ENCODE data around the gene DAGLA. TPM values are rescaled to one million over a fixed set of nuclear protein-coding genes. Genes with fewer than 3 reads are reported as not detected.

Gene DAGLA
- total RNA-seq, 3 donors from 2014 or later (not counting 1 experiment from before 2014, with no cell fraction given), result 0.18 to 0.48 (median 0.38) TPM

DNA sequence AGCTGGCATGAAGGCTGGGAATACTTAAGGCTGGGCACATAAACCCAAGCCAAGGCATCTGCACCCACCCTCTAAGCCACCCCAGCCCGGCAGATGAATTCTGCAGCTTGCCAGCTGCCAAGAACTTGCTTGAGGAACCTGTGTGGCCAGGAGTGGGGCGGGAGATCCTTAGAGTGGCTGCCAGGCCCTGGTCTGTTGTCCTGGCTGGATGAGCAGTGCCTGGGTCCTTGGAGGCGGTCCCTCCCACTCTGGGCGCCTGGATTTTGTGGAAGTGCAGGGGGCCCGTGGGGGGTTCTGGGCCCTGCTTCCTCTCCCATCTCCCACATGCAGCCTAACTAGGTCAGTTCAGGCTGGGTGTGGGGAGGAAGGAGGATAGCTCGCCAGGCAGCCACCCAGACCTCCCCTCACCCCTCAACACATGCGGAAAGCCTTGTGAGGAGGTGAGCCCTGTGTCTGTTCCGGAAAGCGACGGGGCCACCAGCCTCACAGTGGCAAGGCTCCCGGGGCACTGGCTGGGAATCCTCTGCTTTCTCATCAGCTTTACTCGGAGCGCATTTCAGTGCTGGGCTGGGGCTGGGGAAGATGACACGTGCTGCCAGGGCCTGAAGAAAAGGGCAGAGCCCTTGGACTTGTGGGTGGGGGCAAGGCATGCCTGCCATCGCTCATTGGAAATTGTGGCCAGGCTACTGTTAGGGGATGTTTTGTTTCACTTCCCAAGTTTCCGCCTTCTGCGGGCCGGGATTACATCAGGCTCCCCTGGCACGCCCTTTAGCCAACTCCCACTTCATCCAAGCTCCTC lies 8.4 kb downstream of the DAGLA start:
- intact Hi-C loops (cut with micrococcal nuclease), result no loop called here
- 86% methylated on average over 15 of the region's 19 CpGs for WGBS (ENCODE audit: insufficient coverage)
- H3K27ac Mint-ChIP-seq, result no peak overlapping the region
- H3K9me3 ChIP-seq (ENCODE audit: control insufficient read depth, insufficient read depth, low read length), result no peaks in the 10 kb centered on the region
- no peaks in the 10 kb centered on the region for H3K36me3 ChIP-seq (ENCODE audit: control insufficient read depth, insufficient read depth, low read length)
- H3K27me3 ChIP-seq (ENCODE audit: control insufficient read depth, insufficient read depth, low read length), result peaks cover 14% of the 10 kb centered on the region
- H3K4me3 ChIP-seq (ENCODE audit: low read length), result no peak overlapping the region
- H3K36me3 Mint-ChIP-seq, result no peaks in the 10 kb centered on the region
- no peak for ATAC-seq
- H3K4me3 Mint-ChIP-seq, result no peak overlapping the region
- peaks cover 4 to 26% of the 10 kb centered on the region in 2 donors for H3K27me3 Mint-ChIP-seq (ENCODE audit: low read depth in 2 of 2)
- no peaks in the 10 kb centered on the region for H3K4me1 Mint-ChIP-seq
- DNase-seq, result no peak
- H3K27ac ChIP-seq (ENCODE audit: low read length), result no peak overlapping the region
- TF ChIP-seq, protein P1, sequence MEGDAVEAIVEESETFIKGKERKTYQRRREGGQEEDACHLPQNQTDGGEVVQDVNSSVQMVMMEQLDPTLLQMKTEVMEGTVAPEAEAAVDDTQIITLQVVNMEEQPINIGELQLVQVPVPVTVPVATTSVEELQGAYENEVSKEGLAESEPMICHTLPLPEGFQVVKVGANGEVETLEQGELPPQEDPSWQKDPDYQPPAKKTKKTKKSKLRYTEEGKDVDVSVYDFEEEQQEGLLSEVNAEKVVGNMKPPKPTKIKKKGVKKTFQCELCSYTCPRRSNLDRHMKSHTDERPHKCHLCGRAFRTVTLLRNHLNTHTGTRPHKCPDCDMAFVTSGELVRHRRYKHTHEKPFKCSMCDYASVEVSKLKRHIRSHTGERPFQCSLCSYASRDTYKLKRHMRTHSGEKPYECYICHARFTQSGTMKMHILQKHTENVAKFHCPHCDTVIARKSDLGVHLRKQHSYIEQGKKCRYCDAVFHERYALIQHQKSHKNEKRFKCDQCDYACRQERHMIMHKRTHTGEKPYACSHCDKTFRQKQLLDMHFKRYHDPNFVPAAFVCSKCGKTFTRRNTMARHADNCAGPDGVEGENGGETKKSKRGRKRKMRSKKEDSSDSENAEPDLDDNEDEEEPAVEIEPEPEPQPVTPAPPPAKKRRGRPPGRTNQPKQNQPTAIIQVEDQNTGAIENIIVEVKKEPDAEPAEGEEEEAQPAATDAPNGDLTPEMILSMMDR (IDR thresholded peaks at IDR 0.05), result no peak
- no peaks in the 10 kb centered on the region for H3K9me3 Mint-ChIP-seq
- peaks cover 29% of the 10 kb centered on the region for H3K4me1 ChIP-seq (ENCODE audit: control insufficient read depth, insufficient read depth, low read length)

DNA sequence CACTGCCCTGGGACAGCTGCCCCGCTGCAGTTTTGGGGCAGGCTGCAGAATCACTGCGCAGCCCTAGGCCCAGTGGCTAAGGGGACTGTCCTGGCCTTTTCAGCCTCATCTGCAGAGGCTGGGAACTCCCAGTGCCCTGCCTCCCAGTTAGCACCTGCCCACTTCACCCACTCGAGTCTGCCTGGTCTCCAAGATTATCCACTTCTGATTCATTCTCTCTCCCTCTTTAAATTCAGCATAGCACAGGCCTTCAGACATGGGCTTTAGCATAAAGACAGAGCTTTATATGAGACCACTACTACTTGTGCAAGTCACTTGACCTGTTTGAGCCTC lies 8.9 kb downstream of the DAGLA start:
- H3K27me3 Mint-ChIP-seq (ENCODE audit: low read depth in 2 of 2), result peaks cover 4 to 26% of the 10 kb centered on the region in 2 donors
- no peaks in the 10 kb centered on the region for H3K36me3 Mint-ChIP-seq
- peaks cover 24% of the 10 kb centered on the region for H3K4me1 ChIP-seq (ENCODE audit: control insufficient read depth, insufficient read depth, low read length)
- no peak overlapping the region for H3K4me3 ChIP-seq (ENCODE audit: low read length)
- H3K9me3 Mint-ChIP-seq, result no peaks in the 10 kb centered on the region
- TF ChIP-seq, protein P1 (IDR thresholded peaks at IDR 0.05), result no peak
- H3K9me3 ChIP-seq (ENCODE audit: control insufficient read depth, insufficient read depth, low read length), result no peaks in the 10 kb centered on the region
- H3K27me3 ChIP-seq (ENCODE audit: control insufficient read depth, insufficient read depth, low read length), result peaks cover 14% of the 10 kb centered on the region
- intact Hi-C loops (cut with micrococcal nuclease), result no loop called here
- no peak for DNase-seq
- WGBS (ENCODE audit: insufficient coverage), result 87% methylated on average over 3 of the region's 3 CpGs
- no peaks in the 10 kb centered on the region for H3K36me3 ChIP-seq (ENCODE audit: control insufficient read depth, insufficient read depth, low read length)
- H3K27ac Mint-ChIP-seq, result no peak overlapping the region
- H3K27ac ChIP-seq (ENCODE audit: low read length), result no peak overlapping the region
- H3K4me1 Mint-ChIP-seq, result no peaks in the 10 kb centered on the region
- no peak for ATAC-seq
- no peak overlapping the region for H3K4me3 Mint-ChIP-seq

DNA sequence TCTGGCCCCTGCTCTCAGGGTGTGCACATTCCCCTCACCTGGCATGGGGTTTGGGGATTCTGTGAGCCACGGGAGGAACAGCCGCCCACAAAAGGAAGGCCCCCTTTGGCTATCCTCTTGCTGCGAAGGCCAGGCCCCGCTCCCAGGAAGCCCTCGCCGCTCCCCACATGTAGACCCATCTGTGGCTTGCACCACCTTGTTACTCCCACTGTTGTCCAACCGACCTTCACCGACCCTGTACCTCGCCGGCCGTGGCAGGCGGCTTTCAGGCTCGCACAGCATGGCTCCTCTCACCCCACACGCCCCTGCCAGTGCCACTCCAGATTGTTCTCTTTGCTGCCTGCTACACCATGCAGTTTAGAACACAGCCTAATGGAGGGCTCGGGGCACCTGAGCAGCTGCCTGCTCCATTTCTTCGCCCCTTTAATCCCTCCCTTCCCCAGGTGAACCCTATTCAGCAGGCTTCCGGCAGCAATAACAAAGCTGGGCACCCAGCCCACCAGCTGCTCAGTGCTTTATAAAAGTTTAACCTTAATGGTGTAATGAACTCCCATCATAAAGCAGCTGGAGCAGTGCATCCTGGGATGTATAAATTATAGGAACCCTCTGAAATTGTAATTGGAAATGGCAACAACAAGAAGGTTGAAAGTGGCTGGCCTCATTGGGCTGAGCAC lies 10.7 kb downstream of the DAGLA start:
- H3K36me3 ChIP-seq (ENCODE audit: control insufficient read depth, insufficient read depth, low read length), result no peaks in the 10 kb centered on the region
- DNase-seq, result no peak
- H3K9me3 ChIP-seq (ENCODE audit: control insufficient read depth, insufficient read depth, low read length), result no peaks in the 10 kb centered on the region
- H3K27ac ChIP-seq (ENCODE audit: low read length), result no peak overlapping the region
- no peak for ATAC-seq
- H3K4me3 ChIP-seq (ENCODE audit: low read length), result no peak overlapping the region
- peaks cover 5% of the 10 kb centered on the region in 2 donors for H3K4me1 Mint-ChIP-seq
- TF ChIP-seq, protein P1 (IDR thresholded peaks at IDR 0.05), result no peak
- WGBS (ENCODE audit: insufficient coverage), result 88% methylated on average over 17 of the region's 17 CpGs
- intact Hi-C loops (cut with micrococcal nuclease), result no loop called here
- no peaks in the 10 kb centered on the region for H3K9me3 Mint-ChIP-seq
- H3K27me3 Mint-ChIP-seq (ENCODE audit: low read depth in 2 of 2), result peaks cover 4 to 26% of the 10 kb centered on the region in 2 donors
- H3K36me3 Mint-ChIP-seq, result no peaks in the 10 kb centered on the region
- H3K27me3 ChIP-seq (ENCODE audit: control insufficient read depth, insufficient read depth, low read length), result peaks cover 7% of the 10 kb centered on the region
- peaks cover 18% of the 10 kb centered on the region for H3K4me1 ChIP-seq (ENCODE audit: control insufficient read depth, insufficient read depth, low read length)
- H3K27ac Mint-ChIP-seq, result no peak overlapping the region
- no peak overlapping the region for H3K4me3 Mint-ChIP-seq

Data from natural killer cell (primary cell).